GM21381 (cell line): Measurements from ENCODE around the gene TFEB.

ENCODE experiments used
- ATAC-seq: cut with Tn5 transposase; IDR thresholded peaks from one replicate; pipeline ENCODE4 v1.9.1; 2021; ENCODE audit warnings: mild to moderate bottlenecking, moderate library complexity; ENCODE audit not compliant: unreplicated experiment

Gene TFEB

GRCh38 chr6:41641352-41641925, 94.0 kb downstream of the TFEB start:
- no peak for ATAC-seq

DNA sequence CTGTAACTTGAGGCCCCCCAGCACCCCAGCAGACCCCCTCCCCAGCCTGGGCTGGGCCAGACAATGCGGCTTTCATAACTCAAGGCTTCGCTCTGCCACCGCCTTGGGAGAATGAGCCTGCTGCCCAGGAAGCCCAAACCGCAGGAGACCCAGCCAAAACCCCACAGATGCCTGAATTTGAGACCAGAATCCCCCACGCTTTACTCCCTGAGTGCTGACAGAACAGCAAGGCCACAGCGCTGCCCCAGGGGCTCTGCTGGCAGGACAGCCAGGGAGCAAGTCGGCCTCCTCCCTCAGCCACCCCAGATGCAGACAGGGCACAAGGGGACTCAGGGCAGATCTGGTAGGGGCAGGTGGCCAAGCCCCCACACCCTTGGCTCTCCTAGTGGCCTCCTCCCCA, 95.0 kb downstream of the TFEB start:
- ATAC-seq, result no peak

- ATAC-seq, result no peak
These were observed 95.5 kb downstream of the TFEB start for GRCh38 chr6:41639809-41640371.

GRCh38 chr6:41638935-41639808, 96.2 kb downstream of the TFEB start:
- ATAC-seq, result no peak

DNA sequence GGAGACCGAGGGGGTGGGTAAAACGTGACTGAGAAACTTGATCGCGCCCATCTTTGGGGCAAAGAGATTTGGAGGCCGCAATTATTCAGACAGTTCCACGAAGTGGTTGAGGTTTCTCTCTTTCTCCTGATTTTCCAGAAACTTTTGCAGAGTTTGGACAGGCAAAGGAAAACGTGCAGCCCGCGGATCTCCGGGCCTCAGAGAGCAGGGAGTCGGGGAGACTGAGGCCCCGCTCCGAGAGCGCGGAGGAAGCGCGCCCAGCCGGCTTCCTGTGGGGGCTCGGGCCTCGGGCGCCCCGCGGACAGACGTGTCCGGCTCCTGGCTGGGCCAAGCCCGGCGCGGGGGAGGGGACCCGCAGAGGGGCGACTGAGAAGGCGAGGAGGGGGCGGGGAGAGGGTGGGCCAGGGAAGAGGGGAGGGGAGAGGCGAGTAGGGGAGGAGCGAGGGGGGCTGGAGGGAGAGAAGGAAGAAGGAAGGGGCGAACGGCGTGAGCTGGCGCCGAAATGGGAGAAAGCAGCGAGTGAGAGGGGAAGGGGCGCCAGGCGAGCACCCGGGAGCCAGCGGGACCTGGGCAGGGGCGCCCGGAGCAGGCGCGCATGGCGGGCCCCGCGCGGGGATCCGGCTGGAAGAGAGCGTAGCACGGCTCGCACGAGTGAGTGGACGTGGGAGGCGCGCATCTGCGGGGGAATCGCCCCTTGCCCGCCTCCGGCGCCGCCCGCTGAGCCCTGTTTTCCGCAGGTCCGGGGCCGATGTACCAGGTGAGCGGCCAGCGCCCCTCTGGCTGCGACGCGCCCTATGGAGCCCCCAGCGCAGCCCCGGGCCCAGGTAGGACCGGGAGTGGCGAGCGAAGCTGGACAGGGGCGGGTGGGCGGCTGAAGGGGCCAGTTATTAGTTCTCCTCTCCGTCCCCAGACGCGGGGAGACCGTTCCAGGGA, 97.1 kb downstream of the TFEB start, which contains the start of gene MDFI:
MDFI (plus strand) TSS at position 467 of the 933 bp plus-strand sequence; CDS start at position 749, 282 bp downstream.
- ATAC-seq, result no peak

DNA sequence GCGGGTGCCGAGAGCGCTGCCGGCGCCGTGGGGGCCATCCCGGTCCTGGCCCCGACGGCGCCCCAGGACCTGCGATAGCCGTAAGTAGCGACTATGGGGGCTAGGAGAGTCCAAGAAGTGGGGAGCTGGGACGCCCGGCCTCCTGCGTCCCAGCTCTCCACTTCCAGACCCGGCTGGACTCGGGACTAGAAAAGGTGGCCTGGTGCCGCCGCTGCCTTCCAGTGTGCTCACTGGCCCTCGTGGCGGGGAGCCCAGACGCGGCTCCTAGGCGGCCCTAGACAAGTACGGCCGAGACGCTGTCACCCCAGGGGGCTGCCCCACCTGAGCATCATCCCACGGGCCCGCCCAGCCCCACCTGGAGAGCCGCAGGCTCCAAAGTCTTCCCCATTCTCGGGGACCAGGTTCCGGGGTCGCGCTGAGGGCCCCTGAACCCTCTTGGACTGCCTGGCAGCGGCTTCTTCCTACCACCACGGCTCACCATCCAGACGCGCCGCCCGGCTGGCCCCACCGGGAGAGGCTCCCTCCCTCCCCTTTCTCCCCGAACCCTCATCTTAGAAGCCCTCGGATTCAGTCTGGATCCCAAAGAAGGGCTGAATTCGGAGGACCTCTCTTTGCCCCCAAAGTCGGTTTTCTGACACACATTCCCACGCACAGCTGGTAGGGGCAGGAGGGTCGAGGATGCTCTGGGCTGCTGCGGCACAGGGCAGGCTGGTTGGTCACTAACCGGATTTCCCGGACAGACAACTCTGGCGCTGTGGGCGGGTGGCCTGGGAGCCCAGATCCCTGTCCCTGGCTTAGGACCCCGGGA, 98.0 kb downstream of the TFEB start:
- no peak for ATAC-seq

DNA sequence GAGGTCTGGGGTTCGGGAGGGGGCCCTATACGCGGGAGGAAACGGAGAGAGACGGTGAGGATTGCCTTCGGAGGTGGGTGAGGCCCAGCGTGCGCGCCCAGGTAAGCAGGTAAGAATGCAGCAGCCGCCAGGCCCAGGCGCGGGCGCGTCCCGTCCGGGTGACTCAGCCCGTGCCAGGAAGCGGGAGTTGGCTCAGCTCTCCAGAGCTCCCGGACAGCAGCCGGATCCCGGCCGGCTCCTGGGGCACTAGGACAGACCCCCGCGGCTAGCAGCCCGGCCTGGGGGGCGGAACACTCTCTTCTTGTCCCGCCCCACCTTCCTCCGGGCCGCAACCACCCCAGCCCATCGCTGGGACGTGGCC, 98.6 kb downstream of the TFEB start:
- no peak for ATAC-seq

DNA sequence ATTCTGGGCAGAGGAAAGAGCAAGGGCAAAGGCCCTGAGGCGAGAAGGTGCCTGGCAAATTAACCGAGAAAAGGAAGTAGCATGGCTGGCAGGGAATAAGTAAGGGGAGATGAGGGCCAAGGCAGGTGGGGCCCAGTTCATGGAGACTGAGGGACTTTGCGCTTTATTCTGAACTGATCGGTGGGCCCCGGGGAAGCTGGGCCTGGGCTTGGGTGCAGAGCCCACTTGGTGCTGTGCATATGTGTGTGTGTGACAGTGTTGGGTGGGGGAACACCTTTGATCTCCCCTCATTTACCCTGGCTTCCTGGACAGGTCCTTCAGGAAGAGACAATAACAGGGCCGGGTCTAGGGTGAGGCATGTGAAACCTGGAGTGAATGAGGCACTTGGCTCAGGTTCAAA, 100.0 kb downstream of the TFEB start:
- no peak for ATAC-seq

DNA sequence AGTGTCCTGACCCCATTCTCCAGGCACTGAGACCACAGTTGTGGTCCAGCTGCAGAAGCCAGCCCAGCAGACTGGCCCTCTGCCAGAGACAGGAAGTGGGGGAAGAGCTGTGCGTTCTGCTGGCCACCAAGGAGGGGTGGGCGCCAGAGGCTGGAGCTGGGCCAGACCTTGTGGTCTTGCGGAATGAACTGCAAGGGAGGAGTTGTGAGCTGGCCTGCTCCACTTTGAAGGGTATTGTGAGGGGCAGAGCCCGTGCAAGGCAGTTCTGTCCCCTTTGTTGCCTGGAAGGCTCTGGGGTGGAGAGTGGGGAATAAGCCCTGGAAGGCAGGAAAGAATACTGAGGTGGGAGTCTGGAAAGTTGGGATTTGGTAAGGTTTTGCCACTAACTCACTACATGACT, 100.8 kb downstream of the TFEB start:
- ATAC-seq, result no peak
